Panc1 (cell line): ENCODE measurements around the gene ALG14. TPM values are rescaled to one million over a fixed set of nuclear protein-coding genes. Genes with fewer than 3 reads are reported as not detected.
A peak's percentile ranks its signal among the peaks of the same experiment; 100 is the strongest.

Experiments used
- ATAC-seq: fragments of 200-7000 bp; cut with Tn5 transposase; 2 replicates; pipeline ENCODE4 v1.9.1; 2020; ENCODE audit warnings: mild to moderate bottlenecking, moderate library complexity
- BruUV-seq: library from RNA; stranded (reverse); fragments of 400-500 nt; replicated peaks from 2 replicates; lab custom pipeline; 2021; lab: Mats Ljungman, UMichigan
- CTCF ChIA-PET: fragments of 300-600 bp; sonication (Branson Sonifier 250); formaldehyde crosslinking; loops from one replicate; lab custom pipeline; 2022; ENCODE audit warnings: antibody characterized with exemption; lab: Charles Lee
- POLR2A ChIA-PET: fragments of 300-600 bp; sonication (Branson Sonifier 250); formaldehyde crosslinking; loops from one replicate; lab custom pipeline; 2022; ENCODE audit warnings: antibody characterized with exemption; lab: Charles Lee
- DNase-seq: peaks from one replicate; pipeline ENCODE4 v3.0.0-alpha.2; 2010; ENCODE audit warnings: low read depth, low spot score
- H3K27ac ChIP-seq: 2 replicates; pipeline ENCODE4 v1.5.1; 2011; ENCODE audit warnings: mild to moderate bottlenecking, low read length, inconsistent platforms
- H3K27me3 ChIP-seq: fragments of 200-500 bp; sonication (Bioruptor generic); 2 replicates; pipeline ENCODE4 v1.6.0; 2014; ENCODE audit warnings: low read length, inconsistent platforms; ENCODE audit not compliant: control insufficient read depth, insufficient read depth
- H3K36me3 ChIP-seq: fragments of 200-500 bp; sonication (Bioruptor generic); 2 replicates; pipeline ENCODE4 v1.5.1; 2014; ENCODE audit warnings: inconsistent platforms, mild to moderate bottlenecking, low read length, moderate library complexity; ENCODE audit not compliant: control insufficient read depth, insufficient read depth
- H3K4me1 ChIP-seq: 2 replicates; pipeline ENCODE4 v1.5.1; 2011; ENCODE audit warnings: inconsistent platforms, mild to moderate bottlenecking, low read length, moderate library complexity; ENCODE audit not compliant: control insufficient read depth, insufficient read depth
- H3K4me3 ChIP-seq, 2 experiments: 2 replicates each; pipeline ENCODE4 v1.5.1; 2011 to 2012; ENCODE audit warnings: low read depth in 2 of 2, low read length in 2 of 2, mild to moderate bottlenecking in 2 of 2, inconsistent platforms in 1 of 2, moderate library complexity in 1 of 2
- H3K9me3 ChIP-seq: fragments of 200-500 bp; sonication (Bioruptor generic); 2 replicates; pipeline ENCODE4 v1.5.1; 2014; ENCODE audit warnings: low read depth, mild to moderate bottlenecking, inconsistent platforms, low read length, moderate library complexity; ENCODE audit not compliant: control insufficient read depth, insufficient read depth
- CTCF ChIP-seq: fragments of 450-650 bp; IDR thresholded peaks from 2 replicates; pipeline ENCODE4 v1.5.1; 2017; ENCODE audit warnings: mild to moderate bottlenecking
- POLR2AphosphoS5 ChIP-seq: IDR thresholded peaks from 2 replicates; pipeline ENCODE4 v1.6.1; 2012; ENCODE audit warnings: mild to moderate bottlenecking, low read depth, low read length, moderate library complexity
- SIN3A ChIP-seq: IDR thresholded peaks from 2 replicates; pipeline ENCODE4 v1.6.1; 2012; ENCODE audit warnings: low read depth, mild to moderate bottlenecking, low read length, moderate library complexity, borderline replicate concordance; ENCODE audit not compliant: insufficient read depth
- TCF7L2 ChIP-seq: IDR thresholded peaks from 2 replicates; pipeline ENCODE4 v1.6.1; 2011; ENCODE audit warnings: mild to moderate bottlenecking, low read depth, low read length, inconsistent platforms
- in situ Hi-C: cut with HindIII; loops from 2 replicates; pipeline ENCODE4 v1.10.0; 2016; ENCODE audit warnings: low sequenced_read_pairs, low pct_unique_long_range_greater_than_20kb
- intact Hi-C: fragments of 100-400 bp; cut with micrococcal nuclease; formaldehyde crosslinking; loops from one replicate; pipeline ENCODE4 v1.10.0; 2022; ENCODE audit not compliant: unreplicated experiment
- total RNA-seq: library from RNA; stranded (reverse); gene quantifications from one replicate; pipeline ENCODE4 v1.2.1, GENCODE V29; 2021; ENCODE audit not compliant: unreplicated experiment
- TF ChIP-seq, protein P1 (sequence below), 2 experiments: IDR thresholded peaks; 2 replicates each; pipeline ENCODE4 v1.6.1; 2011 to 2012; ENCODE audit warnings: low read depth in 2 of 2, control low read depth in 1 of 2, low read length in 1 of 2, mild to moderate bottlenecking in 1 of 2, moderate library complexity in 1 of 2; ENCODE audit not compliant: insufficient read depth in 1 of 2

Gene ALG14
- total RNA-seq, 1 experiment from 2014 or later = 4.1 TPM

- H3K27ac ChIP-seq = peak overlapping the region; percentile 90
- ATAC-seq = no peak
Observed at GRCh38 chr1:95073446-95073845, 695 bp upstream of the ALG14 start.

GRCh38 chr1:95072117-95072516 lies 634 bp downstream of the ALG14 start:
- intact Hi-C loops (no loop called here), in situ Hi-C loops (no loop called here)
- no TSS peak for BruUV-seq
- ChIA-PET CTCF (no interaction called here), POLR2A (no interaction called here)
- H3K27ac ChIP-seq = peak overlapping the region; percentile 90
- DNase-seq = no peak
- ATAC-seq = no peak
- no peaks in the 10 kb centered on the region for H3K36me3 ChIP-seq
- H3K4me1 ChIP-seq = no peaks in the 10 kb centered on the region
- no peaks in the 10 kb centered on the region for H3K27me3 ChIP-seq
- no peak for TF ChIP-seq CTCF
- TF ChIP-seq SIN3A = no peak
- TF ChIP-seq, protein P1, sequence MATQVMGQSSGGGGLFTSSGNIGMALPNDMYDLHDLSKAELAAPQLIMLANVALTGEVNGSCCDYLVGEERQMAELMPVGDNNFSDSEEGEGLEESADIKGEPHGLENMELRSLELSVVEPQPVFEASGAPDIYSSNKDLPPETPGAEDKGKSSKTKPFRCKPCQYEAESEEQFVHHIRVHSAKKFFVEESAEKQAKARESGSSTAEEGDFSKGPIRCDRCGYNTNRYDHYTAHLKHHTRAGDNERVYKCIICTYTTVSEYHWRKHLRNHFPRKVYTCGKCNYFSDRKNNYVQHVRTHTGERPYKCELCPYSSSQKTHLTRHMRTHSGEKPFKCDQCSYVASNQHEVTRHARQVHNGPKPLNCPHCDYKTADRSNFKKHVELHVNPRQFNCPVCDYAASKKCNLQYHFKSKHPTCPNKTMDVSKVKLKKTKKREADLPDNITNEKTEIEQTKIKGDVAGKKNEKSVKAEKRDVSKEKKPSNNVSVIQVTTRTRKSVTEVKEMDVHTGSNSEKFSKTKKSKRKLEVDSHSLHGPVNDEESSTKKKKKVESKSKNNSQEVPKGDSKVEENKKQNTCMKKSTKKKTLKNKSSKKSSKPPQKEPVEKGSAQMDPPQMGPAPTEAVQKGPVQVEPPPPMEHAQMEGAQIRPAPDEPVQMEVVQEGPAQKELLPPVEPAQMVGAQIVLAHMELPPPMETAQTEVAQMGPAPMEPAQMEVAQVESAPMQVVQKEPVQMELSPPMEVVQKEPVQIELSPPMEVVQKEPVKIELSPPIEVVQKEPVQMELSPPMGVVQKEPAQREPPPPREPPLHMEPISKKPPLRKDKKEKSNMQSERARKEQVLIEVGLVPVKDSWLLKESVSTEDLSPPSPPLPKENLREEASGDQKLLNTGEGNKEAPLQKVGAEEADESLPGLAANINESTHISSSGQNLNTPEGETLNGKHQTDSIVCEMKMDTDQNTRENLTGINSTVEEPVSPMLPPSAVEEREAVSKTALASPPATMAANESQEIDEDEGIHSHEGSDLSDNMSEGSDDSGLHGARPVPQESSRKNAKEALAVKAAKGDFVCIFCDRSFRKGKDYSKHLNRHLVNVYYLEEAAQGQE (IDR thresholded peaks at IDR 0.05; ENCODE audit: insufficient read depth in 1 of 2, low read depth in 2 of 2, low read length in 1 of 2) = no peak
- TF ChIP-seq TCF7L2 = no peak
- no peak for TF ChIP-seq POLR2AphosphoS5
- H3K9me3 ChIP-seq = no peaks in the 10 kb centered on the region
- H3K4me3 ChIP-seq = peak overlapping the region; percentile 65 to 69

More at GRCh38 chr1:95073446-95073845, 695 bp upstream of the ALG14 start:
- TF ChIP-seq CTCF (no peak), SIN3A (no peak), POLR2AphosphoS5 (no peak), TCF7L2 (no peak)
- TF ChIP-seq, protein P1 (IDR thresholded peaks at IDR 0.05; ENCODE audit: insufficient read depth in 1 of 2, low read depth in 2 of 2, low read length in 1 of 2) = no peak
- in situ Hi-C loops = no loop called here
- intact Hi-C loops = no loop called here
- ChIA-PET POLR2A (interaction anchor here (0.6 to 0.7 kb wide), 2 partner anchors 13 to 165 kb away, joined by 3 to 4 read pairs; no protein-coding TSS in a partner anchor), CTCF (interaction anchor here (0.5 to 1.4 kb wide), 5 partner anchors 11 to 437 kb away, joined by 3 to 4 read pairs (median 3); partner anchors contain the start of genes RWDD3 and TLCD4)
- DNase-seq = no peak
- no peaks in the 10 kb centered on the region for H3K36me3 ChIP-seq
- H3K27me3 ChIP-seq = no peaks in the 10 kb centered on the region
- BruUV-seq = no TSS peak
- H3K4me3 ChIP-seq = peak overlapping the region; percentile 65 to 69
- no peaks in the 10 kb centered on the region for H3K9me3 ChIP-seq
- no peaks in the 10 kb centered on the region for H3K4me1 ChIP-seq
